Astrocyte (in vitro differentiated cells and primary cell): ENCODE results near the gene GNPDA1. TPM values are rescaled to one million over a fixed set of nuclear protein-coding genes. Genes with fewer than 3 reads are reported as not detected.

ENCODE experiments used
- DNase-seq: peaks from one replicate; pipeline ENCODE4 v3.0.0-alpha.2; 2010; ENCODE audit warnings: low read depth
- FAIRE-seq: peaks from 2 replicates; lab custom pipeline; 2011; peaks lifted over from hg19 to GRCh38; lab: Jason Lieb, UNC
- H2AFZ ChIP-seq: 2 replicates; pipeline ENCODE4 v1.6.0; 2012; ENCODE audit warnings: low read depth, low read length, inconsistent platforms
- H3K27ac ChIP-seq: 2 replicates; pipeline ENCODE4 v1.5.1; 2011; ENCODE audit warnings: low read depth, low read length, inconsistent platforms
- H3K27me3 ChIP-seq: 2 replicates; pipeline ENCODE4 v1.6.0; 2011; ENCODE audit warnings: low read length, inconsistent platforms; ENCODE audit not compliant: insufficient read depth
- H3K36me3 ChIP-seq: 2 replicates; pipeline ENCODE4 v1.5.1; 2011; ENCODE audit warnings: low read length, inconsistent platforms; ENCODE audit not compliant: insufficient read depth
- H3K4me1 ChIP-seq: 2 replicates; pipeline ENCODE4 v1.5.1; 2011; ENCODE audit warnings: low read length, inconsistent platforms; ENCODE audit not compliant: insufficient read depth
- H3K4me2 ChIP-seq: 2 replicates; pipeline ENCODE4 v1.6.0; 2012; ENCODE audit warnings: low read length, inconsistent platforms
- H3K4me3 ChIP-seq: 2 replicates; pipeline ENCODE4 v1.5.1; 2011; ENCODE audit warnings: low read depth, mild to moderate bottlenecking, low read length, inconsistent platforms; ENCODE audit not compliant: insufficient read depth
- H3K79me2 ChIP-seq: 2 replicates; pipeline ENCODE4 v1.6.0; 2012; ENCODE audit warnings: mild to moderate bottlenecking, low read length, inconsistent platforms; ENCODE audit not compliant: insufficient read depth
- H3K9ac ChIP-seq: 2 replicates; pipeline ENCODE4 v1.6.0; 2012; ENCODE audit warnings: mild to moderate bottlenecking, low read length, inconsistent platforms
- H3K9me3 ChIP-seq: 2 replicates; pipeline ENCODE4 v1.5.1; 2012; ENCODE audit warnings: low read depth, mild to moderate bottlenecking, low read length, inconsistent platforms; ENCODE audit not compliant: insufficient read depth
- H4K20me1 ChIP-seq: 2 replicates; pipeline ENCODE4 v1.6.0; 2012; ENCODE audit warnings: low read length, inconsistent platforms; ENCODE audit not compliant: insufficient read depth
- H3K27ac Mint-ChIP-seq: one replicate; pipeline ENCODE4 v1.8.0; 2021; ENCODE audit warnings: mild to moderate bottlenecking, mixed read lengths; ENCODE audit not compliant: unreplicated experiment
- H3K27me3 Mint-ChIP-seq: one replicate; pipeline ENCODE4 v1.8.0; 2021; ENCODE audit warnings: low read depth, mixed read lengths; ENCODE audit not compliant: unreplicated experiment
- H3K36me3 Mint-ChIP-seq: one replicate; pipeline ENCODE4 v1.8.0; 2021; ENCODE audit warnings: low read depth, mixed read lengths; ENCODE audit not compliant: unreplicated experiment
- H3K4me1 Mint-ChIP-seq: one replicate; pipeline ENCODE4 v1.8.0; 2021; ENCODE audit warnings: low read depth, mixed read lengths; ENCODE audit not compliant: unreplicated experiment
- H3K4me3 Mint-ChIP-seq: one replicate; pipeline ENCODE4 v1.8.0; 2021; ENCODE audit warnings: mild to moderate bottlenecking, moderate library complexity, mixed read lengths; ENCODE audit not compliant: unreplicated experiment
- H3K9me3 Mint-ChIP-seq: one replicate; pipeline ENCODE4 v1.8.0; 2021; ENCODE audit warnings: mild to moderate bottlenecking, mixed read lengths; ENCODE audit not compliant: unreplicated experiment
- EZH2 ChIP-seq: IDR thresholded peaks from 2 replicates; pipeline ENCODE4 v1.6.1; 2012; ENCODE audit warnings: mild to moderate bottlenecking, low read length, inconsistent platforms; ENCODE audit not compliant: insufficient read depth
- total RNA-seq: library from RNA; stranded (reverse); gene quantifications from 2 replicates; pipeline ENCODE4 v1.2.1, GENCODE V29; 2021
- TF ChIP-seq, protein P1 (sequence below): IDR thresholded peaks from 2 replicates; pipeline ENCODE4 v1.5.1; 2011; ENCODE audit warnings: low read depth, mild to moderate bottlenecking, inconsistent platforms, low read length, moderate library complexity; ENCODE audit not compliant: insufficient read depth

The GNPDA1 gene
- total RNA-seq, 1 donor from 2014 or later = 30.7 TPM

DNA sequence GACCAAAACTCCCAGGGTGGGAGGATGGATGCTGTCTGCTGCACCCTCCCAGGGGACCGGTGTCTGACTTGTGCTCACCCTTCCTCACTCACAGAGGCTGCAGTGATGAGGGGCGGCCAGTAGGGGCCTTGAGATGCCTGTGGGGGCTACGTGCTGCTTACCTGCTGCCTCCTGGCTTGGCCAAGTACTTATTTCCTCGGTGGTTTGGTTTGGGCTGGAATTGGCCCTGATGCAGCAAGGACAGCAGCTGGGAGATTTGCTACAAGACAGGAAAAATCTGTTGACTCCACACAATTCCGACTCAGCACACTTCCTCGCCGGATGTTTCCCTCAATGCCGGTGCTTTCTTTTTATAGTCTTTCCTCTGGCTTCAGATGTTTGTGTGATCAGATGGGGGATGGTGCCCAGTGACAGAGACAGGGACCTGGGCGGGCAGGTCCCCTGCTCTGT lies 61.5 kb downstream of the GNPDA1 start:
- Histone ChIP-seq H4K20me1 (no peaks in the 10 kb centered on the region), H3K4me2 (no peak overlapping the region), H3K4me1 (no peaks in the 10 kb centered on the region), H2AFZ (no peak overlapping the region), H3K4me3 (no peak overlapping the region), H3K9me3 (no peaks in the 10 kb centered on the region), H3K9ac (no peak overlapping the region), H3K27ac (no peak overlapping the region), H3K79me2 (no peaks in the 10 kb centered on the region), H3K36me3 (no peaks in the 10 kb centered on the region), H3K27me3 (no peaks in the 10 kb centered on the region)
- H3K27me3 Mint-ChIP-seq = peaks cover 41% of the 10 kb centered on the region
- H3K4me3 Mint-ChIP-seq = no peak overlapping the region
- DNase-seq = no peak
- peaks cover 6% of the 10 kb centered on the region for H3K4me1 Mint-ChIP-seq
- H3K9me3 Mint-ChIP-seq = no peaks in the 10 kb centered on the region
- no peak for FAIRE-seq
- peaks cover 2% of the 10 kb centered on the region for H3K36me3 Mint-ChIP-seq
- no peak overlapping the region for H3K27ac Mint-ChIP-seq
- TF ChIP-seq, protein P1, sequence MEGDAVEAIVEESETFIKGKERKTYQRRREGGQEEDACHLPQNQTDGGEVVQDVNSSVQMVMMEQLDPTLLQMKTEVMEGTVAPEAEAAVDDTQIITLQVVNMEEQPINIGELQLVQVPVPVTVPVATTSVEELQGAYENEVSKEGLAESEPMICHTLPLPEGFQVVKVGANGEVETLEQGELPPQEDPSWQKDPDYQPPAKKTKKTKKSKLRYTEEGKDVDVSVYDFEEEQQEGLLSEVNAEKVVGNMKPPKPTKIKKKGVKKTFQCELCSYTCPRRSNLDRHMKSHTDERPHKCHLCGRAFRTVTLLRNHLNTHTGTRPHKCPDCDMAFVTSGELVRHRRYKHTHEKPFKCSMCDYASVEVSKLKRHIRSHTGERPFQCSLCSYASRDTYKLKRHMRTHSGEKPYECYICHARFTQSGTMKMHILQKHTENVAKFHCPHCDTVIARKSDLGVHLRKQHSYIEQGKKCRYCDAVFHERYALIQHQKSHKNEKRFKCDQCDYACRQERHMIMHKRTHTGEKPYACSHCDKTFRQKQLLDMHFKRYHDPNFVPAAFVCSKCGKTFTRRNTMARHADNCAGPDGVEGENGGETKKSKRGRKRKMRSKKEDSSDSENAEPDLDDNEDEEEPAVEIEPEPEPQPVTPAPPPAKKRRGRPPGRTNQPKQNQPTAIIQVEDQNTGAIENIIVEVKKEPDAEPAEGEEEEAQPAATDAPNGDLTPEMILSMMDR = peak; percentile 44
- no peak for TF ChIP-seq EZH2

Other genes starting within 250 kb of the GNPDA1 start
- gene PCDH1, start 134.6 kb downstream of the GNPDA1 start, total RNA-seq = 9.1 and 11.5 TPM in 2 replicates
- 37.6 and 38.2 TPM in 2 replicates for gene DELE1, start 89.2 kb downstream of the GNPDA1 start, total RNA-seq
- 0.02 TPM in 1 of 2 replicates, not detected in the other for gene PCDH12, start 54.8 kb downstream of the GNPDA1 start, total RNA-seq
- gene RNF14, start 43.9 kb downstream of the GNPDA1 start, total RNA-seq = 96.5 and 105 TPM in 2 replicates
- gene NDFIP1, start 95.8 kb upstream of the GNPDA1 start, total RNA-seq = 56.8 and 57.6 TPM in 2 replicates